ENCODE results near the gene SLC4A5.

The SLC4A5 gene

DNA sequence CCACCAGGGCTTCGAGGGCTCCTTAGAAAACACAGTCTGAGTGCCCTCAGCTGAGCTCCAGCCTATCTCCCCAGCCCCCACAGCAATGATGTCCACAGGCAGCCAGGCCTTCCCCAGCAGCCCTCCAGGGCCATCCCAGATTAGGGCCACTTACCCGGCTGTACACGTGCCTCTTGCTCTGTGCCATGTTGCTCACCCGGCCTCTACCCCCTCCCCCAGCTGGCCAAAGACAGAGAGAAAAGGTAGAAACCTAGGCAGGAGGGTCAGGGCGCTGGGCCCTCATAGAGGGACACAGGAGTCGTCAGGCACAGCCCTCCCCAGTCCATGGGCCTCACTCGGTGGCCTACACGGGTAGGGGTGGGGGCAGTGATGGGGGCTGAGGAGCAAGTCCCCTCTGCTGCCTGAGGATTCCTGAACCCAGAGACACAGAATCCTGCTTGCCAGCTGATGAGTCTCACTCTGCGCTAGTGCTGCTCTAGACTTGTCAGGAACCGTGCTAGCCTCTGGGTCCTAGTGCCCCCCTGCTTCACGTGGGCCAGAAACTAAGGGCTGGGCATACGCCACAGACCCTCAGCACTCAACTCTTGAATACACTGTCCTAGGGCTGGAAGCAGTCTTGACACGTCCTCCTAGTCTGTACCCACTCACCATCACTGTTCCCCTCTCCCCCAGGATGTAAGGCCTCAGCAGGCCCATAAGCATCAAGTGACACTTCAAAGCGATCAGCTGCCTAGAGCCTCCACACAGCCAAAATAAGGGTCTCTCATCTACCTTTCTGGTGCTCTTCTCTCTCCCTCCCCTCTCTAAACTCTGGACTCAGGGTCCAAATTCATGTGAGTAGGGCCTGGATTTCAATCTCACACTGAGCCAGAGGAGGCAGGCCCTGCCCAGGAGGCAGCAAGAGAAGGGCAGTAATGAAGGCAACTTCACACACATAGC is 36.9 kb upstream of the SLC4A5 start, which contains the start of gene DCTN1:
Gene DCTN1 (minus strand): TSS at position 461 of the 939 bp plus-strand sequence. CDS start 274 bp downstream, at position 187.
- Histone ChIP-seq H3K27me3 (ENCODE audit: insufficient read depth, low read length) (no peaks in the 10 kb centered on the region), H3K4me3 (ENCODE audit: low read length) (peak within 1 kb of the TSS; percentile 57; the same call in 1 of the 2 replicates), H3K36me3 (ENCODE audit: insufficient read depth, low read depth, low read length) (peaks cover 39% of the 10 kb centered on the region), H3K4me1 (ENCODE audit: insufficient read depth, low read length) (peaks cover 11% of the 10 kb centered on the region), H3K9ac (ENCODE audit: low read depth, low read length) (peak within 1 kb of the TSS; percentile 54; the same call in 1 of the 2 replicates), H3K27ac (ENCODE audit: low read length) (no peak within 1 kb of the TSS), H3K9me3 (ENCODE audit: insufficient read depth, low read depth, low read length) (no peaks in the 10 kb centered on the region)

DNA sequence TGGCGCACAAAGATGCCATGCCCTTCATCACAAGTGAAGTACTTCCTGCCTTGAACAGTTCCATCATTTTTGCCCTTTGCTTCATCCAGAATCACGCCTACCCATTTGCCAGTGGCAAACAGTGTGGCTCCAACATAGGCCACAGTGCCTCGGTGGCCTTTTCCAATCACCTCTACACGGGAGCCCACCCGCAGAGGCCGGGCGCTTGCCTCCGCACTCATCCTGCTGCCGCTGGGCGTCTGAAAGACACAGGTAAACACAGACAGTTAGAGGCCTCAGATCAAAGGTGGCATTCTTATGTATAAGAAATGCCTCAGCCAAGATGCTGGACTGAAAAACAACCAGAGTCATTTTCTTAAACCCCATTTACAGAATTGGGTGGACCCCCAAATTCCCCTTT is 34.8 kb upstream of the SLC4A5 start:
- Histone ChIP-seq H3K27ac (ENCODE audit: low read length) (no peak overlapping the region), H3K36me3 (ENCODE audit: insufficient read depth, low read depth, low read length) (peaks cover 25% of the 10 kb centered on the region), H3K4me3 (ENCODE audit: low read length) (no peak overlapping the region), H3K27me3 (ENCODE audit: insufficient read depth, low read length) (no peaks in the 10 kb centered on the region), H3K4me1 (ENCODE audit: insufficient read depth, low read length) (peaks cover 22% of the 10 kb centered on the region), H3K9me3 (ENCODE audit: insufficient read depth, low read depth, low read length) (no peaks in the 10 kb centered on the region), H3K9ac (ENCODE audit: low read depth, low read length) (no peak overlapping the region)

DNA sequence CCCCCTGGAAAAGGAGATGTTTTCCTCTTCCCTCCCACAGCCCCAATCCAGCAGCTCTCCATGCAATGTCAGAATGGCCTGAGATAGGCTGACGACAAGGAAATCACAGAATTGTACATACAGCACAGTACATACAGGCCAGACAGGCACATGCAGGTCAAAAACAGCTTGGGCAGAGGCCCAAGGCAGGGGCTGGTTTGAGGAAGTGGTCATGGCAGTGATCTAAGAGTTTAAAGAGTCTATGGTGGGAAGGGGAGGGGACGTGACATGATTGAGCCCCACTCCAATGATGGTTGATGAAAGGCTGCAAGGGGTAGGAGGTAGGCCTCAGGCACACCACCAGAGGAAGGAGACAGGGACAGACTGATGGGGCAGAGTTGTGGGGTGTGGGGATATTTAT is 32.6 kb upstream of the SLC4A5 start:
- H3K27ac ChIP-seq (ENCODE audit: low read length), result no peak overlapping the region
- H3K27me3 ChIP-seq (ENCODE audit: insufficient read depth, low read length), result no peaks in the 10 kb centered on the region
- no peak overlapping the region for H3K4me3 ChIP-seq (ENCODE audit: low read length)
- peaks cover 22% of the 10 kb centered on the region for H3K4me1 ChIP-seq (ENCODE audit: insufficient read depth, low read length)
- no peaks in the 10 kb centered on the region for H3K9me3 ChIP-seq (ENCODE audit: insufficient read depth, low read depth, low read length)
- peaks cover 41% of the 10 kb centered on the region for H3K36me3 ChIP-seq (ENCODE audit: insufficient read depth, low read depth, low read length)
- H3K9ac ChIP-seq (ENCODE audit: low read depth, low read length), result no peak overlapping the region

DNA sequence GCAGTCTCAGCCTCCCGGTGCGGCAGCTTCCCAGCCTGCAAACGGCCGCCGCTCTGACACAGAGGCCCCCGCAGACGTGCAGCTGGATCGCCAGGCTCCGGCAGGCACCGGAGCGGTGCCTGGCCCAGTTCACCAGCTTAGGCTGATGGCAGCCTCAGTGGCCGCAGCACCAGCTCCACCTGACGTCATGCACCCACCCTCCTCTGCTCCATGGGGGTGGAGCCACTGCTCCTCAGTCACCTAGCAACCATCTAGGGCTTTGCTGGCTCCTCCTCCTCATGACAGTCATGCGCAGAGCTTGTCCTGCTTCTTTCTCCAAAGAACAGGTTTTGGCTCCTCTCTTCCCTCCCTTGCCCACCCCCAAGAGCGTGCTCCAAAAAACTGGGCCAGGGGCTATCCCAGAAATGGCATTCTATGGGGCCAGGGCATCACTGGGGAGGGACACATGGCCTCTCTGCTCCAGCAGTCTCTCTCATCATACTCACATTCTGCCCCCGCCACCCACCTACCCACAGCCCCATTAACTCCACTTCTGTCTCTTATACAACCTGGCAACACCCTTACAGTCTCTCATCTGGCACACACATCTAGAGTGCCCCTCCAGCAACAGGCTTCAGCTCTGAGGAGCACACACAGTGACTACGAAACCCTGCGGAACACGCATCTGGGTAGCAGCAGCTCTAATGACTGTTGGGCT is 31.4 kb upstream of the SLC4A5 start:
- Histone ChIP-seq H3K9me3 (ENCODE audit: insufficient read depth, low read depth, low read length) (no peaks in the 10 kb centered on the region), H3K4me1 (ENCODE audit: insufficient read depth, low read length) (peaks cover 16% of the 10 kb centered on the region), H3K27ac (ENCODE audit: low read length) (no peak overlapping the region), H3K9ac (ENCODE audit: low read depth, low read length) (peak overlapping the region; percentile 74; the same call in 1 of the 2 replicates), H3K4me3 (ENCODE audit: low read length) (peak overlapping the region; percentile 71), H3K36me3 (ENCODE audit: insufficient read depth, low read depth, low read length) (peaks cover 52% of the 10 kb centered on the region), H3K27me3 (ENCODE audit: insufficient read depth, low read length) (no peaks in the 10 kb centered on the region)

DNA sequence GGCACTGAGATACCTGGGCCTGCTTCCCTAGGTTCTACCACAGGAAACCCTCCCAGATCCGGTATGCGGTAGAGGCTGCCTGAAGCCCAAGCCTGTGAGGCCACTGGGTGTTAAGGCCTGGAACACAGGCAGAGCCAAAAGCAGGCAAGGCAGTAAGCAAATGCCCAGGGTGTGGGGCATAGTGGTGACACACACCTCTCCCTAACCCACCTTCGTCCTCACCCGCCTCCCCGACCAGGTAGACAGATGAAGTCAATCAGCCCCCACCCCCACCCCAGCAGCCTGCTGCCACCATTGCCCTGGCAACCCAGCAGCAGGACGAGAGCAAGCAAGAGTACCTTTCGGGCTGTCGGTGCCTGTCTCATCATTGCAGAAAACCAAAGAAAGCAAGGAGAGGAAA is 30.8 kb upstream of the SLC4A5 start:
- Histone ChIP-seq H3K36me3 (ENCODE audit: insufficient read depth, low read depth, low read length) (peaks cover 58% of the 10 kb centered on the region), H3K4me1 (ENCODE audit: insufficient read depth, low read length) (peaks cover 12% of the 10 kb centered on the region), H3K9ac (ENCODE audit: low read depth, low read length) (peak overlapping the region; percentile 74; the same call in 1 of the 2 replicates), H3K27ac (ENCODE audit: low read length) (no peak overlapping the region), H3K27me3 (ENCODE audit: insufficient read depth, low read length) (no peaks in the 10 kb centered on the region), H3K4me3 (ENCODE audit: low read length) (peak overlapping the region; percentile 71), H3K9me3 (ENCODE audit: insufficient read depth, low read depth, low read length) (no peaks in the 10 kb centered on the region)

DNA sequence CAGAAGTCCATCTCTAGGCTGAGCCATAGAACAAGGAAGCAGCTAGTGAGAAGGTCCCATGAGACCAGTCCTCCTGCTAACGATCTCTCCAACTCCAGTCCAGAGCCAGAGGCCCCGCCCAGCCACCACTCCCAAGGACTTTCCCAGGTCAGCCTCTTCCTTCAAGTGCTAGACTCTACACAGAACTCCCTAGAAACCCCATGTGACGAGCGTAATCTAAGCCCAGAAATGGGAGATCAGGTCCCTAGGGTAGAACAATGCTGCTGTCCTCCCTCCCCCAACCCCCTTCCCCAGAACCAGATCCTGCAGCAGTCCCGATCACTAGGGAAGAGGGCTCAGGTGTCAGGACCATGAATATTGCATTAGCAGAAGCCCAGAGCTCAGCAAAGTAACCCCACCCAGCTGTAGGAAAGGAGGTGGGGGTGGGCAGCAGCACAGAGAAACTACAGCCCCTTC is 30.0 kb upstream of the SLC4A5 start:
- Histone ChIP-seq H3K27me3 (ENCODE audit: insufficient read depth, low read length) (no peaks in the 10 kb centered on the region), H3K9me3 (ENCODE audit: insufficient read depth, low read depth, low read length) (no peaks in the 10 kb centered on the region), H3K36me3 (ENCODE audit: insufficient read depth, low read depth, low read length) (peaks cover 63% of the 10 kb centered on the region), H3K27ac (ENCODE audit: low read length) (no peak overlapping the region), H3K4me3 (ENCODE audit: low read length) (peak overlapping the region; percentile 71; the same call in 1 of the 2 replicates), H3K9ac (ENCODE audit: low read depth, low read length) (no peak overlapping the region), H3K4me1 (ENCODE audit: insufficient read depth, low read length) (peaks cover 12% of the 10 kb centered on the region)

DNA sequence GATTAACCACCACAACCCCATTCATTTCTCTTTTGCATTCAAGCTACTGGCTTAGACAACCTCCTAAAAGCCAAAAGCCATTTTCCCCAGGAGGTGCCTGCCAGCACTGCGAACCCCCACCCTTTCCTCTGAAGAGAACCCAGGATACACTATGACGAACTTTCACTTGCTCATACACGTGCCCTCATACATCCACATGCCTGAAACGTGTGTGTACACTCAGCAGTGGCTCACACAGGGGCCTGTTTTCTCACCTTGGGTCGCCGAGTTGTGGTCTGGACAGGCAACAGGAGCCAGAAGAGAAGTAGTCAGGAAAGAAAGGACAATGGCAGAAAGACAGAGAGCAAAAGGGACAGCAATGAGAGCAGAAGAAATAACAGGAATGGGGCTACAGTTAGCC is 29.5 kb upstream of the SLC4A5 start:
- Histone ChIP-seq H3K4me3 (ENCODE audit: low read length) (no peak overlapping the region), H3K27ac (ENCODE audit: low read length) (no peak overlapping the region), H3K27me3 (ENCODE audit: insufficient read depth, low read length) (no peaks in the 10 kb centered on the region), H3K9ac (ENCODE audit: low read depth, low read length) (no peak overlapping the region), H3K9me3 (ENCODE audit: insufficient read depth, low read depth, low read length) (no peaks in the 10 kb centered on the region), H3K4me1 (ENCODE audit: insufficient read depth, low read length) (peaks cover 12% of the 10 kb centered on the region), H3K36me3 (ENCODE audit: insufficient read depth, low read depth, low read length) (peaks cover 64% of the 10 kb centered on the region)

DNA sequence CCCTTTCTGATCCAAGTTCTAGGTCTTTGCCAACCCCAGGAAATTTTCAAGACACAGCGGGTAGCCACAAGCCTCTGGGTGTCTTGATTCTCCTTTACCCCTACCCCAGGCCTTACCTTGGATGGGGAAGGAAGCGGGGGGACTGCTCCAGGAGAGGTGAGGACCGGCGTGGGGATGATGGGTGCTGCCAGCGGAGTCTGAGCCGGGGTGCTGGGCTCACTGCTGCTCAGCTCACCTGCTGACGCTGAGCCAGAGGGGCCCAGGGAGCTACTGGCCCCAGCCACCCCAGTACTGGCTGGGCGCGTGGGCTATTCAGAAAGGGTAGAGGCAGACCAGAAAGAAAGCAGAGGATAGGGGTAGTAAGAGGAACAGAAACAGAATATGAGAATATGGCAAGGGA is 28.2 kb upstream of the SLC4A5 start:
- Histone ChIP-seq H3K9me3 (ENCODE audit: insufficient read depth, low read depth, low read length) (no peaks in the 10 kb centered on the region), H3K27me3 (ENCODE audit: insufficient read depth, low read length) (no peaks in the 10 kb centered on the region), H3K4me3 (ENCODE audit: low read length) (no peak overlapping the region), H3K4me1 (ENCODE audit: insufficient read depth, low read length) (peaks cover 12% of the 10 kb centered on the region), H3K9ac (ENCODE audit: low read depth, low read length) (no peak overlapping the region), H3K36me3 (ENCODE audit: insufficient read depth, low read depth, low read length) (peaks cover 64% of the 10 kb centered on the region), H3K27ac (ENCODE audit: low read length) (no peak overlapping the region)

DNA sequence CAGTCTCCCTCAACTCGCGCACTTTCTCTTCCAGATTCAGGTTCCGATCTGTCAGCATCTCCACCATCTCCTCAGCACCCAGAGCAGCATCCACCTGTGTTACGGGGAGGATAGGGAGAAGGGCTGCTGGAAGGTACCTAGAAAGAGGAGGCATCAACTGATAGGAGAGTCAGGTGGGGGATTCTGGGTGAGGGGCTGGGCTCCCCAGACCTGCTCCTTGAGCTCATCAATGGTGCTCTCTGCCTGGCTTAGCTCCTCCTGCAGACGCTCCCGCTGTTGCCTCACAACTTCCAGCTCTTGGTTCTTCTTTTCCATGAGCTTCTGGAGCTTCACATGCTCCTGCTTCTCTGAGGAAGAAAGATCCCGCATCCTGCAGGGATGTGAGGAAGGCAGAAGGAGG is 26.8 kb upstream of the SLC4A5 start:
- no peaks in the 10 kb centered on the region for H3K27me3 ChIP-seq (ENCODE audit: insufficient read depth, low read length)
- no peak overlapping the region for H3K9ac ChIP-seq (ENCODE audit: low read depth, low read length)
- no peaks in the 10 kb centered on the region for H3K9me3 ChIP-seq (ENCODE audit: insufficient read depth, low read depth, low read length)
- peaks cover 12% of the 10 kb centered on the region for H3K4me1 ChIP-seq (ENCODE audit: insufficient read depth, low read length)
- H3K36me3 ChIP-seq (ENCODE audit: insufficient read depth, low read depth, low read length), result peaks cover 74% of the 10 kb centered on the region
- H3K27ac ChIP-seq (ENCODE audit: low read length), result no peak overlapping the region
- no peak overlapping the region for H3K4me3 ChIP-seq (ENCODE audit: low read length)

DNA sequence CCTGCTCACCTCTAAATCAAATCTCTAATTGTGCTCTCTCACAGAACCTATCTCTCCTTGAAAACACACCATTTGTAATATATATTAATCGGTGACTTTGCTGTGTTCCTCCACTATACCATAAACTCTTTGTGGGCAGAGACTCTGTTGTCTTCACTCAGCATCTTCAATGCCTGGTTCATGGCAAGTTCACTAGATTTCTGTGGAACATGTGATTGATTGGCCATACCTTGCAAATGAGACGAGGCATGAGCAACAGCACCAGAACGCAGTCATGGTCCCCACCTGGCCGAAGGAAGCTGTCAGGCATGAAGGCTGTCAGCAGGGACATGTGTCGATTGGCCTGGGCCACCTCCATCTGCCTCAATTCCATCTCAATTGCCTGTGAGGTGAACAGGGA is 25.3 kb upstream of the SLC4A5 start:
- no peak overlapping the region for H3K27ac ChIP-seq (ENCODE audit: low read length)
- no peaks in the 10 kb centered on the region for H3K9me3 ChIP-seq (ENCODE audit: insufficient read depth, low read depth, low read length)
- H3K27me3 ChIP-seq (ENCODE audit: insufficient read depth, low read length), result no peaks in the 10 kb centered on the region
- no peak overlapping the region for H3K4me3 ChIP-seq (ENCODE audit: low read length)
- H3K36me3 ChIP-seq (ENCODE audit: insufficient read depth, low read depth, low read length), result peaks cover 89% of the 10 kb centered on the region
- H3K9ac ChIP-seq (ENCODE audit: low read depth, low read length), result no peak overlapping the region
- H3K4me1 ChIP-seq (ENCODE audit: insufficient read depth, low read length), result peaks cover under 1% of the 10 kb centered on the region; the same call in 1 of the 2 replicates

DNA sequence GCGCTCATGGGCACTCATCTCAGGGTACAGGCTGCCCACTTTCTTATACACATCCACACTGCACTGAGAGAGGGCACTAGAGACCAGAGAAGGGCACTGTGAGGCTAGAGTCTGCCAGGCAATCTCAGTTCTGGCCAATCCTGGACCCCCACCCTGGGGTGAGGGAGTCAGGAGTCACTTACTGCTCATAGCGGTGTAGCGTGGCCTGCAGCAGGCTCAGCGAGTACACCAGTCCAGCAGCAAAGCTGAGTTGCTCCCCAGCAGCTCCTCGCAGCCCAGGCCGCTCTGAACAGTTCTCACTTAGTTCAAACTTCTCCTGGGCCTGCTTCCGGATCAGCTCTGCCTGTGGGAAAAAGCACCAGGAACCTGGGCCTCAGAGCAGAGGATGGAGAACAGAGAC is 24.6 kb upstream of the SLC4A5 start:
- Histone ChIP-seq H3K9me3 (ENCODE audit: insufficient read depth, low read depth, low read length) (no peaks in the 10 kb centered on the region), H3K27ac (ENCODE audit: low read length) (no peak overlapping the region), H3K27me3 (ENCODE audit: insufficient read depth, low read length) (no peaks in the 10 kb centered on the region), H3K36me3 (ENCODE audit: insufficient read depth, low read depth, low read length) (peaks cover 95% of the 10 kb centered on the region), H3K4me1 (ENCODE audit: insufficient read depth, low read length) (no peaks in the 10 kb centered on the region), H3K9ac (ENCODE audit: low read depth, low read length) (no peak overlapping the region), H3K4me3 (ENCODE audit: low read length) (no peak overlapping the region)
